LNCaP clone FGC (cell line): ENCODE results near the gene MYL7.
A peak's percentile ranks its signal among the peaks of the same experiment; 100 is the strongest.
"Not testable (repeated sequence)": the region's sequence is repeated elsewhere in the genome, so short reads cannot be mapped to it uniquely, and the experiment has no call there.

ENCODE experiments used
- DNase-seq: peaks from one replicate; pipeline ENCODE4 v3.0.0-alpha.2; 2011; ENCODE audit warnings: low read depth
- H3K4me3 ChIP-seq: 2 replicates; pipeline ENCODE4 v1.5.1; 2011; ENCODE audit warnings: mild to moderate bottlenecking, low read depth, low read length, control low read depth
- CTCF ChIP-seq: IDR thresholded peaks from 2 replicates; pipeline ENCODE4 v1.5.1; 2012; ENCODE audit warnings: mild to moderate bottlenecking; ENCODE audit not compliant: control insufficient read depth, insufficient read depth; ENCODE audit errors: extremely low read depth

Gene MYL7

GRCh38 chr7:44131173-44132029 is 9.7 kb downstream of the MYL7 start:
- peak; percentile 29; the same call in 1 of the 2 replicates for TF ChIP-seq CTCF
- DNase-seq = peak; percentile 31
- H3K4me3 ChIP-seq = no peak overlapping the region

GRCh38 chr7:44128721-44129582 is 12.2 kb downstream of the MYL7 start:
- no peak for DNase-seq
- H3K4me3 ChIP-seq = no peak overlapping the region
- no peak for TF ChIP-seq CTCF

DNA sequence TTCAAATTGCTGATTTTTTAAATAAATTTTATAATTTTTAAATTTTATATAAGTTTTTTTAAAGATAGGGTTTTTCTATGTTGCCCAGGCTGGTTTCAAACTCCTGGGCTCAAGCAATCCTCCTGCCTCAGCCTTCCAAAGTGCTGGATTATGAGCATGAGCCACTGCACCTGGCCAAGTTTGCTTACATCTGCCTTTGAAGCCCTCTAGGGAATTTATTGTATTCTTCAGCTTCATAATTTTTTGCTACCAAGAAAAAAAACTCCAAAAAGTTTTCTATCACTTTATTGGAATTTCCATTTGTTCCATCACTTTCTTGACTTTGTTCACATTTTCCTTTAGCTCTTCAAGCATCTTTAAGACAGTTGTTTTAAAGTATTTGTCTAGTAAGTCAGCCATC is 14.0 kb downstream of the MYL7 start:
- no peak for DNase-seq
- no peak overlapping the region for H3K4me3 ChIP-seq
- no peak for TF ChIP-seq CTCF

DNA sequence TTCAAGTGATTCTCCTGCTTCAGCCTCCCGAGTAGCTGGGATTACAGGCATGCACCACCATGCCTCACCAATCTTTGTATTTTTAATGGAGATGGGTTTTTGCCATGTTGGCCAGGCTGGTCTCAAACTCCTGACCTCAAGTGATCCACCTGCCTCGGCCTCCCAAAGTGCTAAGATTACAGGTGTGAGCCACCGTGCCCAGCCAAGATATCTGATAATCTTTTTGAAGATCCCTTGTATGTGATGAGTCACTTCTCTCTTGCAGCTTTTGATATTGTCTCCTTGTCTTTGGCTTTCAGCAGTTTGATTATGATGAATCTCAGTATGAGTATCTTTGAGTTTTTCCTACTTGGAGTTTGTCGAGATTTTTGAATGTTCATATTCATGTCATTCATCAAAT is 14.6 kb downstream of the MYL7 start:
- not testable (repeated sequence) for H3K4me3 ChIP-seq, DNase-seq

DNA sequence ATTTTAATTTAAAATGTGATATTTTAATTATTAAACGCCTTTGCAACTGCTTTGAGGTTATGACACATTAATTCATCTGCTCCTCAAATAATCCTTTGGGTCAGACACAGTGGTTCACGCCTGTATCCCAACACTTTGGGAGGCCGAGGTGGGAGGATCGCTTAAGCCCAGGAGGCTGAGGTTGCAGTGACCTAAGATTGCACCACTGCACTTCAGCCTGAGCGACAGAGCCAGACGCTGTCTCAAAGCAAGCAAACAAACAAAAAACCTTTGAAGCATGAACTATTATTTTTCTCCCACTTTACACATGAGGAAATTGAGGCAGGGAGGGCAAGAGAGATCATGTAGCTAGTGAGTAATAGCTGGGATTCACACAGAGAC is 16.3 kb downstream of the MYL7 start:
- no peak overlapping the region for H3K4me3 ChIP-seq
- no peak for DNase-seq
- no peak for TF ChIP-seq CTCF

GRCh38 chr7:44123190-44124003 is 17.7 kb downstream of the MYL7 start, which contains the start of gene POLD2:
POLD2 (minus strand) TSS chr7:44123548; CDS start chr7:44122053, 1,495 bp downstream.
- TF ChIP-seq CTCF = no peak
- peak; percentile 86 for DNase-seq
- H3K4me3 ChIP-seq = peak within 1 kb of the TSS; percentile 78
